Transverse colon (tissue), 4 donors: ENCODE results near the gene CCT6A. TPM values are rescaled to one million over a fixed set of nuclear protein-coding genes. Genes with fewer than 3 reads are reported as not detected.

Experiments
- DNase-seq: peaks from one replicate; pipeline ENCODE4 v3.0.0-alpha.2; 2019
- H3K27ac ChIP-seq, 4 donors: fragments of 200-600 bp; sonication (generic); 2 replicates each; pipeline ENCODE4 v1.5.1; 2016 to 2018; ENCODE audit warnings: inconsistent platforms in 4 of 4
- H3K27me3 ChIP-seq: fragments of 200-600 bp; sonication (generic); 2 replicates; pipeline ENCODE4 v1.5.1; 2017; ENCODE audit warnings: inconsistent platforms
- H3K36me3 ChIP-seq, 4 donors: fragments of 200-600 bp; sonication (generic); 2 replicates each; pipeline ENCODE4 v1.5.1; 2017 to 2019; ENCODE audit warnings: inconsistent platforms in 4 of 4
- H3K4me1 ChIP-seq, 4 donors: fragments of 200-600 bp; sonication (generic); 2 replicates each; pipeline ENCODE4 v1.5.1; 2017 to 2020; ENCODE audit warnings: inconsistent platforms in 4 of 4
- H3K4me3 ChIP-seq, 4 donors: fragments of 200-600 bp; sonication (generic); 1 replicate in 1 of 4; 2 replicates in 3 of 4; pipeline versions ENCODE4 v1.5.1 to v1.6.1; 2017 to 2019; ENCODE audit warnings: inconsistent platforms in 4 of 4
- H3K9me3 ChIP-seq, 2 donors: fragments of 200-600 bp; sonication (generic); 2 replicates each; pipeline ENCODE4 v1.5.1; 2017 to 2019; ENCODE audit warnings: inconsistent platforms in 2 of 2
- EP300 ChIP-seq: sonication (generic); formaldehyde crosslinking; IDR thresholded peaks from one replicate; pipeline ENCODE4 v1.6.1; 2017; ENCODE audit warnings: antibody characterized with exemption, low read depth
- POLR2A ChIP-seq: fragments of 450-650 bp; IDR thresholded peaks from one replicate; pipeline ENCODE4 v1.6.1; 2016; ENCODE audit warnings: antibody characterized with exemption, mild to moderate bottlenecking, moderate library complexity
- POLR2AphosphoS5 ChIP-seq, 3 donors: sonication (generic); formaldehyde crosslinking; IDR thresholded peaks; one replicate each; pipeline ENCODE4 v1.6.1; 2016; ENCODE audit warnings: antibody characterized with exemption in 3 of 3
- WGBS, 2 donors: methylation state at CpG; one replicate each; pipeline ENCODE4 v1.1.5; 2018; ENCODE audit warnings: low coverage in 1 of 2; 5-methylcytosine and 5-hydroxymethylcytosine counted together
- in situ Hi-C, 4 donors: fragments of 200-750 bp; cut with MboI; loops; one replicate each; pipeline versions ENCODE4 v1.15.0 to v1.15.1; 2017; ENCODE audit warnings: low sequenced_read_pairs in 3 of 4, low pct_ligation_motif_present in 1 of 4, low pct_unique_long_range_greater_than_20kb in 1 of 4
- intact Hi-C: fragments of 100-400 bp; cut with DNase I; formaldehyde crosslinking; loops from one replicate; pipeline ENCODE4 v1.15.1; 2023; ENCODE audit warnings: low total_unique reads
- total RNA-seq, 4 donors: library from RNA; depleted of rRNA; stranded (reverse); fragments of >200 nt; gene quantifications; one replicate each; pipeline ENCODE4 v1.1.0, GENCODE V29; 2016
- TF ChIP-seq, protein P1 (sequence below), 5 experiments: fragments of 200-600 bp in 3 of 5; fragments of 450-650 bp in 2 of 5; sonication (generic) in 3 of 5; IDR thresholded peaks; 1 replicate in 2 of 5; 2 replicates in 3 of 5; pipeline ENCODE4 v1.5.1; 2016 to 2017; ENCODE audit warnings: antibody characterized with exemption in 5 of 5, inconsistent platforms in 3 of 5, mild to moderate bottlenecking in 2 of 5, moderate library complexity in 1 of 5

Gene CCT6A, protein sequence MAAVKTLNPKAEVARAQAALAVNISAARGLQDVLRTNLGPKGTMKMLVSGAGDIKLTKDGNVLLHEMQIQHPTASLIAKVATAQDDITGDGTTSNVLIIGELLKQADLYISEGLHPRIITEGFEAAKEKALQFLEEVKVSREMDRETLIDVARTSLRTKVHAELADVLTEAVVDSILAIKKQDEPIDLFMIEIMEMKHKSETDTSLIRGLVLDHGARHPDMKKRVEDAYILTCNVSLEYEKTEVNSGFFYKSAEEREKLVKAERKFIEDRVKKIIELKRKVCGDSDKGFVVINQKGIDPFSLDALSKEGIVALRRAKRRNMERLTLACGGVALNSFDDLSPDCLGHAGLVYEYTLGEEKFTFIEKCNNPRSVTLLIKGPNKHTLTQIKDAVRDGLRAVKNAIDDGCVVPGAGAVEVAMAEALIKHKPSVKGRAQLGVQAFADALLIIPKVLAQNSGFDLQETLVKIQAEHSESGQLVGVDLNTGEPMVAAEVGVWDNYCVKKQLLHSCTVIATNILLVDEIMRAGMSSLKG
- 10 to 100 TPM; 47.9 to 92.9 (median 70.9) TPM for total RNA-seq

DNA sequence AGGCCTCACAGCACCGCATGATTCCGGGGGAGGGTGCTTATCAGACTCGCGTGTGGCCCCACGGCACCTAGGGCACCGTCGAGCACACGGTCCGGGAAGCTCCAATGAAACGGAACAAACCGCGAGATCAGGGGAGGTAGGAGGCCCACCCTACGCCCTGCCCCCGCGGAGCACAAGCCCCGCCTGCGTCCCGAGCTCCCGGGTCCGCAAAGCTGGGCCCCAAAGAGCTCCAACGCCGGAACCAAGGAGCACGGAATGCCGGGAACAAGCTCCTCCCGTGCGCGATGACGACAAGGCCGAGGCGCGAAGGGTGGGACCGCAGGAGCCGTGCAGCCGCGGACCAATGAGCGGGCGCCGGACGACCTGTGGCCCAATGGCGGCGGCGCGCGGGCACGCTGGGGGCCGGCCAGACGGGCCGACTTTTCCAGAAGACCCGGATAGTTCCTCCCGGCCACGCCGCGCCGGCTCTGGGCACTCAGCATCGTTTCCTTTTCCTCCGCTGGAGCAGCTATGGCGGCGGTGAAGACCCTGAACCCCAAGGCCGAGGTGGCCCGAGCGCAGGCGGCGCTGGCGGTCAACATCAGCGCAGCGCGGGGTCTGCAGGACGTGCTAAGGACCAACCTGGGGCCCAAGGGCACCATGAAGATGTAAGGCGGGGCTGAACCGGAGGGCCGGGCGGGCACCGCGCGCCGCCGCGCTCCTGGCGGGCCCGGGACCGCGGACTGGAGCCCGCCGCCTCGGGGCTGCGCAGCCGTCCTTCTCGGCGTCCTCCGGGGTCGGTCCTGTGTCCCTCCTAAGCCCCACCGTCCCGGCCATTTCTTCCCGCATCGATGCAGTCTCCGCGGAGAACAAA, at the start of gene CCT6A, which contains the start of gene PSPH:
Gene CCT6A (plus strand): TSS at position 427 of the 853 bp plus-strand sequence. CDS start 84 bp downstream, at position 511.
Gene PSPH (minus strand): TSS at position 106 of the 853 bp plus-strand sequence. CDS start 30,232 bp downstream, outside the sequence.
- Histone ChIP-seq H3K27me3 (no peaks in the 10 kb centered on the region), H3K4me3 (peak within 1 kb of the TSS; percentile 61 to 94 (median 74)), H3K27ac (peak within 1 kb of the TSS; percentile 89 to 96 (median 94)), H3K36me3 (peaks cover 0 to 24% (median 7%) of the 10 kb centered on the region in 4 donors), H3K4me1 (peaks cover 11 to 58% (median 35%) of the 10 kb centered on the region in 4 donors), H3K9me3 (no peaks in the 10 kb centered on the region)
- TF ChIP-seq POLR2AphosphoS5 (IDR thresholded peaks at IDR 0.05) (peak; percentile 88 to 97 (median 95)), POLR2A (peak; percentile 92), EP300 (no peak)
- TF ChIP-seq, protein P1, sequence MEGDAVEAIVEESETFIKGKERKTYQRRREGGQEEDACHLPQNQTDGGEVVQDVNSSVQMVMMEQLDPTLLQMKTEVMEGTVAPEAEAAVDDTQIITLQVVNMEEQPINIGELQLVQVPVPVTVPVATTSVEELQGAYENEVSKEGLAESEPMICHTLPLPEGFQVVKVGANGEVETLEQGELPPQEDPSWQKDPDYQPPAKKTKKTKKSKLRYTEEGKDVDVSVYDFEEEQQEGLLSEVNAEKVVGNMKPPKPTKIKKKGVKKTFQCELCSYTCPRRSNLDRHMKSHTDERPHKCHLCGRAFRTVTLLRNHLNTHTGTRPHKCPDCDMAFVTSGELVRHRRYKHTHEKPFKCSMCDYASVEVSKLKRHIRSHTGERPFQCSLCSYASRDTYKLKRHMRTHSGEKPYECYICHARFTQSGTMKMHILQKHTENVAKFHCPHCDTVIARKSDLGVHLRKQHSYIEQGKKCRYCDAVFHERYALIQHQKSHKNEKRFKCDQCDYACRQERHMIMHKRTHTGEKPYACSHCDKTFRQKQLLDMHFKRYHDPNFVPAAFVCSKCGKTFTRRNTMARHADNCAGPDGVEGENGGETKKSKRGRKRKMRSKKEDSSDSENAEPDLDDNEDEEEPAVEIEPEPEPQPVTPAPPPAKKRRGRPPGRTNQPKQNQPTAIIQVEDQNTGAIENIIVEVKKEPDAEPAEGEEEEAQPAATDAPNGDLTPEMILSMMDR (IDR thresholded peaks at IDR 0.05): no peak
- in situ Hi-C loops (no loop called here), intact Hi-C loops (no loop called here)
- DNase-seq: peak; percentile 98
- WGBS, 2 donors: 0% methylated on average over 66 of the region's 97 CpGs; no CpG with 5 or more reads in 1 of the 2 donors

DNA sequence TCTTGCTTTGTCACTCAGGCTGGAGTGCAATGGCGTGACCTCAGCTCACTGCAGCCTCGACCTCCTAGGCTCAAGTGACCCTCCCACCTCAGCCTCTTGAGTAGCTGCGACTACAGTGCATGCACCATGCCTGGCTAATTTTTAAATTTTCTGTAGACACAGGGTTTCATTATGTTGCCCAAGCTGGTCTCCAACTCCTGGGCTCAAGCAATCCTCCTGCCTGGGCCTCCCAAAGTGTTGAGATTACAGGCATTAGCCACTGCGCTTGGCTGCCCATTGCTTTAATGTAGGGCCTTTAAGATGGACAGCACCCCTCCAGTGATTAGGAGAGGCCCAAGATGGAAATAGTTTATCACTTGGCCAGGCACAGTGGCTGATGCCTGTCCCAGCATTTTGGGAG, 47.8 kb upstream of the CCT6A start:
- intact Hi-C loops (no loop called here), in situ Hi-C loops (loop anchor here in 3 of 4 donors (5.0 to 10.0 kb wide), 2 partner anchors 69 to 71 kb away; no protein-coding TSS in a partner anchor)
- TF ChIP-seq POLR2AphosphoS5 (IDR thresholded peaks at IDR 0.05): no peak
- TF ChIP-seq EP300: no peak
- TF ChIP-seq, protein P1 (IDR thresholded peaks at IDR 0.05): no peak
- no peak for TF ChIP-seq POLR2A
- no peak for DNase-seq
- Histone ChIP-seq H3K27ac (no peak overlapping the region), H3K27me3 (no peaks in the 10 kb centered on the region), H3K4me1 (no peaks in the 10 kb centered on the region), H3K4me3 (no peak overlapping the region), H3K9me3 (no peaks in the 10 kb centered on the region), H3K36me3 (peaks cover 0 to 3% (median 0%) of the 10 kb centered on the region in 4 donors)
- WGBS, 2 donors: 86 to 99% methylated on average over 2 to 4 of the region's 4 CpGs

DNA sequence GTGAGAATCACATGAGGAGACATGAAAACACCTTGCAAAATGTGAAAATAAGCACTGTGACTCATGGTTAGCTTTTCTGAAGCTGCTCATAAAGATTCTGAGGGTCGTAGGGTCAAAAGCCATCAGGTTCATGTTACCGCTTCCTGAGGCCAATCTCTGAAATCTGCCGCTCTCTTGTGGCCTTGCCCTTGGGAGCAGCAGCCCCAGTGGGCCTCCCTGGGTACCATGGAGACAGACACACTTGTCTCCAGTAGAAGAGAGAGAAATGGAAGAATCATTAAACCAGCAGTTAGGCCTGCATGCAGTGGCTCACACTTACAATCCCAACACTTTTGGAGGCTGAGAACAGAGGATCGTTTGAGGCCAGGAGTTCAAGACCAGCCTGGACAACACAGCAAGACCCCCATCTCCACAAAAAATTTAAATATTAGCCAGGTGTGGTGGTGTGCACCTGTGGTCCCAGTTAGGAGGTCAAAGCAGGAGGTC, 44.4 kb upstream of the CCT6A start:
- intact Hi-C loops (no loop called here), in situ Hi-C loops (loop anchor here in 3 of 4 donors (5.0 to 10.0 kb wide), 2 partner anchors 65 to 68 kb away; no protein-coding TSS in a partner anchor)
- Histone ChIP-seq H3K27ac (no peak overlapping the region), H3K4me1 (peaks cover 0 to 10% (median 3%) of the 10 kb centered on the region in 4 donors), H3K27me3 (no peaks in the 10 kb centered on the region), H3K9me3 (no peaks in the 10 kb centered on the region), H3K4me3 (no peak overlapping the region), H3K36me3 (no peaks in the 10 kb centered on the region)
- DNase-seq: no peak
- WGBS, 2 donors: 58 to 82% methylated on average over 2 to 4 of the region's 4 CpGs
- TF ChIP-seq, protein P1 (IDR thresholded peaks at IDR 0.05): no peak
- TF ChIP-seq EP300: no peak
- TF ChIP-seq POLR2AphosphoS5 (IDR thresholded peaks at IDR 0.05): no peak
- TF ChIP-seq POLR2A: no peak
